Fibroblast of lung (primary cell): ENCODE results near the gene BRAF. TPM values are rescaled to one million over a fixed set of nuclear protein-coding genes. Genes with fewer than 3 reads are reported as not detected.

Source experiments
- DNase-seq, 2 donors: peaks; one replicate each; pipeline versions ENCODE4 v3.0.0 to v3.0.0-alpha.2; 2010; ENCODE audit warnings: low read depth in 2 of 2
- H2AFZ ChIP-seq: 2 replicates; pipeline ENCODE4 v1.5.1; 2012; ENCODE audit warnings: low read length, control low read depth, inconsistent platforms
- H3K27ac ChIP-seq: 2 replicates; pipeline ENCODE4 v1.5.1; 2011; ENCODE audit warnings: low read length, control low read depth; ENCODE audit not compliant: insufficient read depth
- H3K27me3 ChIP-seq: 2 replicates; pipeline ENCODE4 v1.5.1; 2011; ENCODE audit warnings: mild to moderate bottlenecking, low read length; ENCODE audit not compliant: control insufficient read depth, insufficient read depth
- H3K36me3 ChIP-seq: 2 replicates; pipeline ENCODE4 v1.5.1; 2011; ENCODE audit warnings: low read length; ENCODE audit not compliant: control insufficient read depth, insufficient read depth
- H3K4me1 ChIP-seq: 2 replicates; pipeline ENCODE4 v1.5.1; 2011; ENCODE audit warnings: low read length; ENCODE audit not compliant: control insufficient read depth, insufficient read depth; ENCODE audit errors: extremely low read depth
- H3K4me2 ChIP-seq: 2 replicates; pipeline ENCODE4 v1.5.1; 2011; ENCODE audit warnings: low read length, control low read depth; ENCODE audit not compliant: insufficient read depth; ENCODE audit errors: extremely low read depth
- H3K4me3 ChIP-seq, 4 experiments: fragments of 200-600 bp in 1 of 4; sonication (generic) in 1 of 4; replicated peaks in 1 of 4; 2 replicates each; pipeline ENCODE4 v1.5.1; 2011 to 2016; ENCODE audit warnings: low read length in 4 of 4, low read depth in 3 of 4, mild to moderate bottlenecking in 3 of 4, control low read depth in 2 of 4, inconsistent platforms in 1 of 4, mixed read lengths in 1 of 4; ENCODE audit not compliant: insufficient read depth in 1 of 4; ENCODE audit errors: control extremely low read depth in 1 of 4
- H3K79me2 ChIP-seq: 2 replicates; pipeline ENCODE4 v1.5.1; 2012; ENCODE audit warnings: mild to moderate bottlenecking, low read length, inconsistent platforms; ENCODE audit not compliant: control insufficient read depth, insufficient read depth
- H3K9ac ChIP-seq: 2 replicates; pipeline ENCODE4 v1.5.1; 2011; ENCODE audit warnings: mild to moderate bottlenecking, low read length, control low read depth; ENCODE audit not compliant: insufficient read depth
- H3K9me3 ChIP-seq: 2 replicates; pipeline ENCODE4 v1.5.1; 2012; ENCODE audit warnings: low read depth, low read length; ENCODE audit not compliant: control insufficient read depth, insufficient read depth
- H4K20me1 ChIP-seq: 2 replicates; pipeline ENCODE4 v1.5.1; 2011; ENCODE audit warnings: low read length; ENCODE audit not compliant: control insufficient read depth, insufficient read depth; ENCODE audit errors: extremely low read depth
- CTCF ChIP-seq, 2 donors: IDR thresholded peaks in 1 of 2; conservative IDR thresholded peaks in 1 of 2; 1 replicate in 1 of 2; 2 replicates in 1 of 2; pipeline ENCODE4 v1.5.1; 2011 to 2012; ENCODE audit warnings: low read length in 2 of 2, control low read depth in 1 of 2, inconsistent platforms in 1 of 2, low read depth in 1 of 2, mild to moderate bottlenecking in 1 of 2
- EZH2 ChIP-seq: IDR thresholded peaks from 2 replicates; pipeline ENCODE4 v1.5.1; 2012; ENCODE audit warnings: low read length, control low read depth, mild to moderate bottlenecking; ENCODE audit errors: missing control alignments
- polyA plus RNA-seq, 2 donors: library from polyadenylated mRNA; depleted of rRNA in 1 of 2; stranded (reverse) in 1 of 2; unstranded in 1 of 2; fragments of >200 nt; gene quantifications; 2 replicates each; pipeline ENCODE4 v1.2.1, GENCODE V29; 2011 to 2012; ENCODE audit warnings: missing spikeins in 1 of 2
- total RNA-seq: library from RNA; depleted of rRNA; stranded (reverse); fragments of >200 nt; gene quantifications from 2 replicates; pipeline ENCODE4 v1.2.1, GENCODE V29; 2014

Gene BRAF
- total and polyA plus RNA-seq, 2 donors (not counting 1 experiment from before 2014, with no cell fraction given), result 21.1 to 23.1 TPM

GRCh38 chr7:140898786-140899536 lies 25.8 kb downstream of the BRAF start:
- peak in 1 of 2 donors; percentile 51 for DNase-seq
- Histone ChIP-seq H3K36me3 (no peaks in the 10 kb centered on the region), H3K27ac (no peak overlapping the region), H3K9me3 (no peaks in the 10 kb centered on the region), H3K79me2 (peaks cover 21% of the 10 kb centered on the region), H3K4me1 (peaks cover 2% of the 10 kb centered on the region), H4K20me1 (peaks cover 3% of the 10 kb centered on the region), H3K27me3 (no peaks in the 10 kb centered on the region), H3K4me2 (no peak overlapping the region), H3K9ac (no peak overlapping the region), H2AFZ (no peak overlapping the region), H3K4me3 (no peak overlapping the region)
- TF ChIP-seq CTCF (conservative IDR thresholded peaks at IDR 0.05 in 1 of 2, IDR thresholded peaks at IDR 0.05 in 1 of 2; ENCODE audit: low read depth in 1 of 2, low read length in 2 of 2), result no peak
- no peak for TF ChIP-seq EZH2

DNA sequence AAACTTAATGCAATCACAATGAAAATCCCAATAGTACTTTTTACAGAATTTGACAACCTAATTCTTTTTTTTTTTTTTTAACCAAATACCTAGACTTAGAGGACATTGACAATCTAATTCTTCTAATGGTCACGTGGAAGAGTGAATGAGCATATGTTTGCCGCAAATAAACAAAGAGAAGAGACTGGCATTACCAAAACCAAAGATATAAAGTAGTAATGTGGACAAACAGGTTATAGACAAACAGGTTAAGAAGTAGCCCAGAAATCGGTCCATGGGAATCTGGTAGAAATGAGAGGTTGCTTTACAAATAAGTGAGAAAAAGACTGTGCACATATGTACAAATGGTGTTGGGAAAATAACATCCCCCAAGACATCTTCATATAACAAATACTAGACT lies 27.7 kb downstream of the BRAF start:
- Histone ChIP-seq H3K9me3 (no peaks in the 10 kb centered on the region), H3K27me3 (no peaks in the 10 kb centered on the region), H3K27ac (no peak overlapping the region), H3K9ac (no peak overlapping the region), H3K79me2 (peaks cover 21% of the 10 kb centered on the region), H3K36me3 (no peaks in the 10 kb centered on the region), H3K4me2 (no peak overlapping the region), H3K4me1 (peaks cover 2% of the 10 kb centered on the region), H2AFZ (no peak overlapping the region), H4K20me1 (peaks cover 3% of the 10 kb centered on the region), H3K4me3 (no peak overlapping the region)
- DNase-seq, result no peak
- TF ChIP-seq CTCF (conservative IDR thresholded peaks at IDR 0.05 in 1 of 2, IDR thresholded peaks at IDR 0.05 in 1 of 2; ENCODE audit: low read depth in 1 of 2, low read length in 2 of 2) (no peak), EZH2 (no peak)

GRCh38 chr7:140889645-140890044 lies 35.1 kb downstream of the BRAF start:
- H3K4me2 ChIP-seq, result no peak overlapping the region
- no peak overlapping the region for H3K27ac ChIP-seq
- no peaks in the 10 kb centered on the region for H3K9me3 ChIP-seq
- no peak for DNase-seq
- H3K4me3 ChIP-seq, result no peak overlapping the region
- H3K9ac ChIP-seq, result no peak overlapping the region
- no peaks in the 10 kb centered on the region for H3K36me3 ChIP-seq
- no peaks in the 10 kb centered on the region for H3K4me1 ChIP-seq
- H2AFZ ChIP-seq, result no peak overlapping the region
- peaks cover 30% of the 10 kb centered on the region for H3K79me2 ChIP-seq
- H4K20me1 ChIP-seq, result peaks cover 3% of the 10 kb centered on the region
- TF ChIP-seq CTCF (conservative IDR thresholded peaks at IDR 0.05 in 1 of 2, IDR thresholded peaks at IDR 0.05 in 1 of 2; ENCODE audit: low read depth in 1 of 2, low read length in 2 of 2) (no peak), EZH2 (no peak)
- no peaks in the 10 kb centered on the region for H3K27me3 ChIP-seq
